ENCODE data around the gene MAFG.

DNA sequence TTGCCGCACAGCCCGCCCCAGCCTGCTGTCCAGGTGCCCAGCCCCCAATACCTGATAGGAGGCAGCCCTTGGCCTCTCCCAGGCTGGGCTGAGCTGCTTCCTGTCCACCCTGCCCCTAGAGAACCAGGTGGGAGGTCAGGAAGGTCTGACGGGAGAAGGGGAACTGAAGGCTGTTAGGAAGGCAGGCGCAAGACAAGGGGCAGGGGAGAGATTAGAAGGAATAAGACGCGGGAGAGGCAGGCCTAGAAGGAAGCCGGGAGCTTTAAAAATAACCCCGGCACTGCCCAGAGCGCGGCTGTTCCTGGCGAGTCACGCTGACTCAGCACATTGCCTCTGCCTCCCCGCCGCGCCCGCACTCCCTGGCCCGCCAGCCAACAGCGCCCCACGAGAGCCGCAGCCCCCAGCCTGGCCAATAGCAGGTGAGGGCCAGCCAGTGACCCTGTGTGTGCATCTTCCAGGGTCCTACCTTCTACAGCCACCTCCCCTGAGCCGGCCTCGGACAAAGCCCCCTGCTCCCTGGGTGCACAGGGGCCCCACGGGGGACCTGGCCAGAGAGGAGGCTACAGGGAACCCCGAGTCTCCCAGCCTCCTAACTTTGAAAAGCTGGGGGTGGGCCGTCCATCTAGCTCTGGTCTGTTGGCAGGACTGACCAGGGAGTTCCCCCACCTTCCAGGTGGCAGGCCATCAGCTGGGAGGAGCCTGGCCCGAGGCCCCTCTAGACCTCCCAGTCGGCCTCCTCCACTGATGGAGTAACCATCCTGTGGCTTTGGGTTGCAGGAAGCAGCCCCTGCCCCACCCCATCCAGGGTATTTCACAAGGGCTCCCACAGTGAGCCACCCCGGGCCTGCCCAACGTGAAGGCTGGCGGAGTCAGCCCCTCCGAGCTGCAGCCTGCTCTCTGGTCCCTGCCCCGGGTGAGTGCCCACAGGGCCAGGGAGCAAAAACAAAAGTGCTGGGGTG, 4.0 kb downstream of the MAFG start:
- TF ChIP-seq, protein P1, sequence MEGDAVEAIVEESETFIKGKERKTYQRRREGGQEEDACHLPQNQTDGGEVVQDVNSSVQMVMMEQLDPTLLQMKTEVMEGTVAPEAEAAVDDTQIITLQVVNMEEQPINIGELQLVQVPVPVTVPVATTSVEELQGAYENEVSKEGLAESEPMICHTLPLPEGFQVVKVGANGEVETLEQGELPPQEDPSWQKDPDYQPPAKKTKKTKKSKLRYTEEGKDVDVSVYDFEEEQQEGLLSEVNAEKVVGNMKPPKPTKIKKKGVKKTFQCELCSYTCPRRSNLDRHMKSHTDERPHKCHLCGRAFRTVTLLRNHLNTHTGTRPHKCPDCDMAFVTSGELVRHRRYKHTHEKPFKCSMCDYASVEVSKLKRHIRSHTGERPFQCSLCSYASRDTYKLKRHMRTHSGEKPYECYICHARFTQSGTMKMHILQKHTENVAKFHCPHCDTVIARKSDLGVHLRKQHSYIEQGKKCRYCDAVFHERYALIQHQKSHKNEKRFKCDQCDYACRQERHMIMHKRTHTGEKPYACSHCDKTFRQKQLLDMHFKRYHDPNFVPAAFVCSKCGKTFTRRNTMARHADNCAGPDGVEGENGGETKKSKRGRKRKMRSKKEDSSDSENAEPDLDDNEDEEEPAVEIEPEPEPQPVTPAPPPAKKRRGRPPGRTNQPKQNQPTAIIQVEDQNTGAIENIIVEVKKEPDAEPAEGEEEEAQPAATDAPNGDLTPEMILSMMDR (IDR thresholded peaks at IDR 0.05) = no peak
- TF ChIP-seq POLR2A (IDR thresholded peaks at IDR 0.05) (peak in 1 of 4 donors; percentile 3), EP300 (IDR thresholded peaks at IDR 0.05) (no peak), POLR2AphosphoS5 (IDR thresholded peaks at IDR 0.05) (peak in 1 of 2 donors; percentile 6)

Measured in upper lobe of left lung (tissue), 4 donors.